Activated CD8-positive, alpha-beta memory T cell treated with anti-CD3 and anti-CD28 coated beads, Interleukin-2, amount 10 ng/mL, durations not matched to agents 7 days and 5 days (primary cell): ENCODE results near the gene IFT43. TPM values are rescaled to one million over a fixed set of nuclear protein-coding genes. Genes with fewer than 3 reads are reported as not detected.

Experiments
- ATAC-seq: fragments of 150-1000 bp; cut with Tn5 transposase; one replicate; pipeline ENCODE4 v1.10.0; 2021; ENCODE audit warnings: moderate library complexity
- CTCF ChIA-PET: fragments of 350-600 bp; sonication (Branson Sonifier 250); formaldehyde crosslinking; loops from one replicate; lab custom pipeline; 2021; ENCODE audit warnings: antibody characterized with exemption; lab: Charles Lee
- DNase-seq: peaks from one replicate; pipeline ENCODE4 v3.0.0-alpha.2; 2020
- H3K27ac Mint-ChIP-seq: one replicate; pipeline ENCODE4 v1.8.0; 2021; ENCODE audit warnings: mild to moderate bottlenecking, mixed read lengths
- H3K27me3 Mint-ChIP-seq: one replicate; pipeline ENCODE4 v1.8.0; 2021; ENCODE audit warnings: mixed read lengths
- H3K36me3 Mint-ChIP-seq: one replicate; pipeline ENCODE4 v1.8.0; 2021; ENCODE audit warnings: mild to moderate bottlenecking, mixed read lengths
- H3K4me1 Mint-ChIP-seq: one replicate; pipeline ENCODE4 v1.8.0; 2021; ENCODE audit warnings: mixed read lengths
- H3K4me3 Mint-ChIP-seq: one replicate; pipeline ENCODE4 v1.8.0; 2021; ENCODE audit warnings: mild to moderate bottlenecking, moderate library complexity, mixed read lengths
- H3K9me3 Mint-ChIP-seq: one replicate; pipeline ENCODE4 v1.8.0; 2022; ENCODE audit warnings: low read depth, mixed read lengths
- total RNA-seq, 2 experiments: library from RNA; stranded (reverse); gene quantifications; one replicate each; pipeline ENCODE4 v1.2.3, GENCODE V29; 2021

IFT43 gene
- total RNA-seq, 2 experiments from 2014 or later = 5.5 to 6.0 TPM

DNA sequence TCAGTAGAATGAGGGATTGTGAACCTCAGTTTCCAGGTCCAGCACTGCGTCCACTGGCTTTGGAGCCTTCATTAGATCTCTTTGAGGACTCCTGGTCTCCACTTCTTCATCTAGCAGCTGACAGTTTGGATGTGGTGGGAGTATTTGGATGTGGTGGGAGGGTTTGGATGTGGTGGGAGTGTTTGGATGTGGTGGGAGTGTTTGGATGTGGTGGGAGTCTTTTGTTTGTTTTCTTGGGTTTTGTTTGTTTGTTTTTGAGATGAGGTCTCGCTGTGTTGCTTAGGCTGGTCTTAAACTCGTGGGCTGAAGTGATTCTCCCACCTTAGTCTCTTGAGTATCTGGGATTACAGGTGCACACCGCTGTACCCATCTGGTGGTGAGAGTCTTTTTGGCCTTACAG lies 64.7 kb downstream of the IFT43 start:
- H3K4me1 Mint-ChIP-seq = no peaks in the 10 kb centered on the region
- CTCF ChIA-PET = interaction anchor here (0.6 to 6.3 kb wide), 17 partner anchors 10 to 598 kb away, joined by 3 to 82 read pairs (median 4); no protein-coding TSS in a partner anchor
- H3K27ac Mint-ChIP-seq = no peak overlapping the region
- DNase-seq (no peak), ATAC-seq (no peak)
- H3K27me3 Mint-ChIP-seq = no peaks in the 10 kb centered on the region
- no peaks in the 10 kb centered on the region for H3K36me3 Mint-ChIP-seq
- no peaks in the 10 kb centered on the region for H3K9me3 Mint-ChIP-seq
- no peak overlapping the region for H3K4me3 Mint-ChIP-seq

DNA sequence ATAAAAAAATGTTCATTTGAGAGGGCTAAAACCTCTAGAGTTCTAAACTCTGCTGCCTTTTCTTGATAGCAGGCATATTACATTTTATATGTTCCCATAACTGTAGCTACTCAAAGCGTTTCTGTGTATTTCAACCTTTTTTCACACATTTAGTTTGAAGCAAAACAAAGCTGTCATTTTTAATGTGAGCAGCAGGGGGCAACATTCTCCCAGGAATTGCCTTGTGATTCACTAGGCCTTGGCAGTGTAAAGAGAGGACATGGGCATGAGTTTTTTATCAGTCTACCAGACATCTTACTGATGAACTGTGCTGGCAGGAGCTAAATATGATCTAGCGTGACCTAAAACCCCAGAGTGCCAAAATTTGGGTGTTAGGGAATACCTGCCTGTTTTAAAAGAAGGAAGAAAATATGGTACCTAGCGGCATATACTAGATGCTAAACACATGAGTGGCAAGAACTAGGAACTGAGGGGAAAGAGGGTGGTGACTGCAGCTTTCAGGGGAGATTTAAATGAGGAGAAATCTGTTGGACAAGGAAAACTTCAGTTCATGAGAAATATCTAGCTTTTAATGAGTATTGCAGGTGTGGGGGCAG lies 65.3 kb downstream of the IFT43 start:
- no peaks in the 10 kb centered on the region for H3K36me3 Mint-ChIP-seq
- H3K4me1 Mint-ChIP-seq = no peaks in the 10 kb centered on the region
- H3K9me3 Mint-ChIP-seq = no peaks in the 10 kb centered on the region
- H3K27me3 Mint-ChIP-seq = no peaks in the 10 kb centered on the region
- CTCF ChIA-PET = interaction anchor here (0.6 to 6.3 kb wide), 21 partner anchors 9 to 598 kb away, joined by 3 to 82 read pairs (median 4); no protein-coding TSS in a partner anchor
- no peak overlapping the region for H3K27ac Mint-ChIP-seq
- ATAC-seq (no peak), DNase-seq (peak; percentile 65)
- H3K4me3 Mint-ChIP-seq = no peak overlapping the region

DNA sequence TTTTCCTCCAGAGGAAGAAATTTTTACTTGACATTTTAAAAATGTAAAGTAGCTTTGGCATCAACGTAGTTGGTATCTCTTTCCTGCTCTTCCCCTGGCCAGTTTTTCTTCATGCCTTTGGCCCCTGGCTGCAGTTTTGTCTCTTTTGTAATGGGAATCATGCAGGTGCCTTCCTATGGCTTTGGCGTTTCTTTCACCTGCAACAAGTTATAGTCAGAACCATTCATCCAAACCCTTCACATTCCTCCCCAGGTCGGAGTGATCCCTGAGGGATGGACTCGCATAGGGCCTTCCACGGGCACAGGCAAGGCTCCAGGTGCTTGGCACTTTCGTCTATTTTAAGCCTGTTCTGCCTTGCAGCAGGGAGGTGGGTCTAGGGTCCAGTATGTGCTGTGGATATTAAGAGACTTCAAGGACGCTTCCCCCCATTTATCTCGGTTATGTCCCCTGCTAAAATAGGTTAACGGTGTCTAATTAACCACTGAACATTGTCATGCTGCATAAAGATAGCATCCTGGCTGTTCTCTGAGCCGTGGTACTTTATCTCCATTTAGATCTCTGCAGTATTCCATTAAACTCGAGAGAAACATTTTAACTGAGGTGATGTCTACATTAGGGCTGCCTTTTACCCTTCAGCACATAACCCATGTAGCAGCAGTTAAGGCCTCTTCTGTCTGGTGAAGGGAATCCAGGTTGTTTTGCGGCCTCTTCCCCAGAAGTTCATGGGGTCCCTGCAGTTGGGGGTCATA lies 66.3 kb downstream of the IFT43 start:
- Mint-ChIP-seq H3K9me3 (no peaks in the 10 kb centered on the region), H3K27ac (no peak overlapping the region), H3K27me3 (no peaks in the 10 kb centered on the region), H3K4me3 (no peak overlapping the region), H3K36me3 (no peaks in the 10 kb centered on the region), H3K4me1 (no peaks in the 10 kb centered on the region)
- CTCF ChIA-PET = interaction anchor here (0.8 to 6.3 kb wide), 8 partner anchors 8 to 337 kb away, joined by 3 to 82 read pairs (median 4); no protein-coding TSS in a partner anchor
- DNase-seq = no peak
- no peak for ATAC-seq

DNA sequence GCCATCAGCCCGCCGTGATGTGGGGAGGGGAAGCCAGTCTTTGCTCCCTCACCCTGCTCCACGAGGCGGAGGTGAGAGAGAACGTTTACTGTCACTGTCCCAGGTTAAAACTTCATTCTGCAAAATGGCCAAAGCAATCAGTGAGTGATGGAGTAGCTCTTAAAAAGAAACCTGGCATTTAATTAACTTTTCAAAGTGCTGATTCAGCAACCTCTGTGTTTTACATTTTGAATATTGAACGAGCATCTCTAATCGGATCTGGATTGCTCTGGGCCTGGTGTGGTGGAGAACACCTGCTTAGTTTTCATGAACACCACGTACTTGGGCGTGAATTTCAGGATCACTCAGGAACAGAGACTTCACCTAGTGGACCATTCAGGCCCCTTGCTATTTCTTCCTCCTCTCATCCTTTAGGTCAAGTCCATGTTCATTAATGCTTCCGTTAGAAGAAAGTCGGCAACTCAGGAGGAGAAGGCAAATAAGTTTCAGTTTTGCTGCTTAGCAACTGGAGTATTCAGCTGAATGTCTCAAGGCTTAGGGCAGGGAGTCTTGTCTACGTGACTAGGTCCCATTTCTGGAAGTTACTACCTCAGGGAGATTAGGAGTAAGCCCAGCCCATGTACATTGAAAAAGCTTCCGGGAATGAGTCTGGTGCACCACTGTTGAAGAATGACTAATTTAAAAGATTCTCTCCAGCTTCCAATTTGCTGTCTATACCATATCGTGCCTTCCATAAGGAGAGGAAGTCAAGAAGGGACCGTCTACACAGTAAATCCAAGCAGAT lies 68.2 kb downstream of the IFT43 start:
- ATAC-seq (no peak), DNase-seq (no peak)
- H3K27ac Mint-ChIP-seq = no peak overlapping the region
- CTCF ChIA-PET = interaction anchor here (1.1 to 6.3 kb wide), 3 partner anchors 9 to 333 kb away, joined by 3 to 82 read pairs (median 3); no protein-coding TSS in a partner anchor
- H3K4me1 Mint-ChIP-seq = no peaks in the 10 kb centered on the region
- no peaks in the 10 kb centered on the region for H3K36me3 Mint-ChIP-seq
- no peaks in the 10 kb centered on the region for H3K27me3 Mint-ChIP-seq
- no peak overlapping the region for H3K4me3 Mint-ChIP-seq
- H3K9me3 Mint-ChIP-seq = no peaks in the 10 kb centered on the region

DNA sequence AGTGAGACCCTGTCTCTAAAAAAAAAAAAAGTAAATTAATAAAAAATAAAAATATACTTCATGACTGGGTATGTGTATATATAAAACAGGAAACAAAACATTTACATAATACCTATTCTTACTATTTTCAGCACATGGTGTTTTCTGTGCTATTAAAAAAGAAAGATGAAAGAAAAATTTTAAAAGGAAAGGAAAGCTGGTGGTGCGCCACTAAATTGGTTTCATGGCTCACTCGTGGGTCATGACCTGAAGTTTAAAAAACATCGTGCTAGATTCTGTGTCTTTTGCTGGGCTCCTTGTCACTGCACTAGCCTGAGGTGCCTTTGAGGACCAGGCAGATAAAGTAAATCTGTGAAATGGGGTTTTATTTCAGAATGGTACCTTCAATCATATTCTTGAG lies 69.8 kb downstream of the IFT43 start:
- Mint-ChIP-seq H3K27me3 (no peaks in the 10 kb centered on the region), H3K27ac (no peak overlapping the region), H3K4me3 (no peak overlapping the region), H3K9me3 (no peaks in the 10 kb centered on the region), H3K36me3 (no peaks in the 10 kb centered on the region), H3K4me1 (no peaks in the 10 kb centered on the region)
- CTCF ChIA-PET = interaction anchor here (1.0 to 1.1 kb wide), 2 partner anchors 12 to 297 kb away, joined by 3 to 4 read pairs; no protein-coding TSS in a partner anchor
- DNase-seq (no peak), ATAC-seq (no peak)

DNA sequence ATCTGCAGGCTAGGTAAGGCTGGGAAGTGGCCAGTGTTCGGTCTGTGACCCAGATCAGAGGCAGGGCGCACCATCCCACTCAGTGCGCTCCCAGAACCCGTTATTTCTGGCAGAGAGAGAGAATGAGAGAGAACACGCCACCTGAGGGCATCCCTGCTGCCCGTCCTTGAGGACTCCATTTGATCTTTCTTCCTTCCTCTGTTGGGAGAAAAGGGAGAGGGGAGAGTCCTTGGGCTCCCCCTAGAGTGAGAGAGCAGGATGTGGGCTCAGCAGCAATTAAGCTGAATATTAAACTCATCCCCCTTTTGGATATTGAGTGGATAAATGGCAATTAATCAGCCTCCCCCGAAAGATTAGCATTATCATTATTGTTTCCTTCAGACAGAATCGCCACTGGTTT lies 70.6 kb downstream of the IFT43 start:
- no peak for ATAC-seq
- CTCF ChIA-PET = no interaction called here
- Mint-ChIP-seq H3K27me3 (no peaks in the 10 kb centered on the region), H3K9me3 (no peaks in the 10 kb centered on the region), H3K36me3 (no peaks in the 10 kb centered on the region), H3K27ac (no peak overlapping the region), H3K4me1 (no peaks in the 10 kb centered on the region), H3K4me3 (no peak overlapping the region)
- DNase-seq = no peak

DNA sequence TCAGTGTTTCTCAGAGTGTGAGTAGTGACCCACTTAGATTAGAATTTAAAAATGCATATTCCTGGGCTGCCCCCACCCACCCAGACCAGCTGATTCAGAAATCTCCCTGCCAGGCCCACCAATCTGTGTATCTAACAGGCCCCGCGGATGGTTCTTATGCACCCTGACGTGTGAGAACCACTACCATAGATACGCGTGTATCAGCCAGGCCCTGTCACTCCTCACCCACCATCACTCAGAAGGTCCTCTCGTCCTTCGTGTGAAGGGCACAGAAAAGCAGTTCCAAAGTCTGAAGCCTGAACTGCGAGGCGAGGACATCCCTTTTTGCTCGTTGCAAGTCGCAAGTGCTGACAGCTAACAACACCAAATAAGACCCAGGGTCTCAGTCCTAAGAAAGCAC lies 72.4 kb downstream of the IFT43 start:
- ATAC-seq (no peak), DNase-seq (no peak)
- CTCF ChIA-PET = no interaction called here
- no peaks in the 10 kb centered on the region for H3K4me1 Mint-ChIP-seq
- no peaks in the 10 kb centered on the region for H3K27me3 Mint-ChIP-seq
- H3K4me3 Mint-ChIP-seq = no peak overlapping the region
- H3K36me3 Mint-ChIP-seq = no peaks in the 10 kb centered on the region
- no peaks in the 10 kb centered on the region for H3K9me3 Mint-ChIP-seq
- no peak overlapping the region for H3K27ac Mint-ChIP-seq

DNA sequence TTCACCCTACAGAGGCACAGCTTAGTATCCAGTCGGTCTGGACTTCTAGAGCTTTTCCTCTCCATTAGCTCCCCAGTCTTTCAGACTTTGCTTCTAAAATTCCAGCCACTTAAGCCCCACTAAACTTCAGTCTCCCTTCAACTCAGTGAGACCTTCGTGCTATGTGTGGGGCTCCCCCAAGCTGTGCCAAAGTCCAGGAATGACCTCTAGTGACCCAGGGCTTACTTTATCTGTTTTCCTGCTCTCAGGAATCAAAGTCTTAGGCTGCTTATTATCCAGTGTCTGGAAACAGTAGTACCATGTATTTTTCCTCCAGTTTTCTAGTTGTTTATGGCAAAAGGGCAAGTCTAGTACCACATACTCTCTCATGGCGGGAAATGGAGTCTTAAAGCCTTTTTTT lies 77.8 kb downstream of the IFT43 start:
- CTCF ChIA-PET = interaction anchor here (0.8 kb wide), 1 partner anchor 13 kb away, joined by 3 read pairs; no protein-coding TSS in a partner anchor
- Mint-ChIP-seq H3K27ac (no peak overlapping the region), H3K36me3 (peaks cover 2% of the 10 kb centered on the region), H3K4me1 (no peaks in the 10 kb centered on the region), H3K4me3 (no peak overlapping the region), H3K9me3 (no peaks in the 10 kb centered on the region), H3K27me3 (no peaks in the 10 kb centered on the region)
- ATAC-seq (no peak), DNase-seq (no peak)

DNA sequence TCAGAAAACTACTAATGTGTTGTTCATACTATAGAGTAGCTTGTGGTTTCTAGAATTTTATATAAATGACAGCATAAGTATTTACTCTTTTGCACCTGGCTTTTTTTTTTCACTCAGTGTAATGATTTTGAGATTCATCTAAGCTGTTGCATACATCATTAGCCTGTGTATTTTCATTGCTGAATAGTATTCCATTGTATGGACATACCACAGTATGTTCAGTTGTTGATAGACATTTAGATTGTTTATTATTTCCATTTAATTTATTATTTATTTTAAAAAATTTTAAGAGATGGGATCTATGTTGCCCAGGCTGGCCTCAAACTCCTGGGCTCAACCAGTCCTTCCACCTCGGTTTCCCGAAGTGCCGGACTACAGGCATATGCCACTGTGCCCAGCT lies 80.0 kb downstream of the IFT43 start:
- Mint-ChIP-seq H3K4me1 (no peaks in the 10 kb centered on the region), H3K9me3 (no peaks in the 10 kb centered on the region), H3K27me3 (no peaks in the 10 kb centered on the region), H3K4me3 (no peak overlapping the region), H3K27ac (no peak overlapping the region), H3K36me3 (peaks cover 2% of the 10 kb centered on the region)
- CTCF ChIA-PET = no interaction called here
- no peak for DNase-seq
- no peak for ATAC-seq

DNA sequence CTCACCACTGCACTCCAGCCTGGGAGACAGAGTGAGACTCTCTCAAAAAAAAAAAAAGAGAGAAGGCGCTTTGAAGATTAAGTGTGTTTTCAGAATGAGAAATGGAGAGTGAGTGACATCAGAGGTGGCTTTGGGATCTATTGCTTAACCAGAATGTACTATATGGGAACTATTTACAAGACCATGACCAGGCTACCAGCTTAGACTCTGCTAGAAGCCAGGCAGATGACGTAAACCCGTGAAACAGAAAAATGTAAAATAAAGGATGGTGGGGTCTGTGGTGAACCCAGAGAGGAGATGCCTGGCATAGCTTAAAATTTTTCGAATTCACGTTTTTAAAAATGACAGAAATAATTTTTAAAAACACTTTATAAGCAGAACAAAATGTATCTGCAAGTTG lies 82.0 kb downstream of the IFT43 start:
- DNase-seq (no peak), ATAC-seq (no peak)
- H3K9me3 Mint-ChIP-seq = no peaks in the 10 kb centered on the region
- H3K27ac Mint-ChIP-seq = no peak overlapping the region
- H3K36me3 Mint-ChIP-seq = peaks cover 2% of the 10 kb centered on the region
- no peaks in the 10 kb centered on the region for H3K27me3 Mint-ChIP-seq
- no peak overlapping the region for H3K4me3 Mint-ChIP-seq
- H3K4me1 Mint-ChIP-seq = no peaks in the 10 kb centered on the region
- CTCF ChIA-PET = interaction anchor here (0.9 kb wide), 1 partner anchor 12 kb away, joined by 3 read pairs; no protein-coding TSS in a partner anchor

DNA sequence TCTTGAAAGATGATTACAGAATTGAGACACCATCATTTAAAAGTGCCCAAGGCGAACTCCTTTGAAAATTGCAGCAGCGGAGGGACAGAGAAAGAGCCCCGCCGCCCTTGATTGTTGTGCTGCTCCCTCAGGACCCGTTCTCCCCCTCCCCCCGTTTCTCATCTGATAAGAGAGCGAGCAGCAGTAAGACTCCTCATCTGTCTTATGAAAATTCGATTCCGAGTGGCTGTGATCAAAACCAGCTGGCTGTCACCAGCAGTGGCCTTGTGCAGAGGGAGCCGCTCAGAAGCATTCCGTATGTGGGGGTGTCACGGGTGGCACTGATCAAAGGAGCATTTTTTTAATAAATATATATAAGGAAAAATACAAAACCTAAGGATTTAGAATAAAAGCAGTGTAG lies 88.2 kb downstream of the IFT43 start:
- CTCF ChIA-PET = no interaction called here
- no peaks in the 10 kb centered on the region for H3K36me3 Mint-ChIP-seq
- no peak overlapping the region for H3K4me3 Mint-ChIP-seq
- DNase-seq (no peak), ATAC-seq (no peak)
- no peaks in the 10 kb centered on the region for H3K9me3 Mint-ChIP-seq
- no peak overlapping the region for H3K27ac Mint-ChIP-seq
- no peaks in the 10 kb centered on the region for H3K4me1 Mint-ChIP-seq
- H3K27me3 Mint-ChIP-seq = no peaks in the 10 kb centered on the region

DNA sequence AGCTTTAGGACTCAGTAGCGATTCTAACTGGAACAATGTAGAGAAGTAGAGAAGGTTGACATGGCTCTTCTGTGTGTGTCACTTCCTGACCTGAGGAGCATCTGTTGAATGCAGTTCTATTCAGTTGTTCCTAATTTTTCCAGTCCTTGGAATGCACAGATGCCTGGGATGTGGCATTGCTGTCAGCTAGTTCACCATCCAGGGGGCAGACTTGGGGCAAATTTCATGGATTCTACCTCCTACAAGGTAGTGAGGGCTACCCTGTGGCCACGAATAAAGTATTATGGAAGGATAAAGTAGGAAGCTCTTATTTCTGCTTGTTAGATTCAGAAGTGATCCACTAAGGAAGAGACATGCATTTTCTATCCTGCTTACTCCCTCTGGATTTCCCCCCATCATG lies 91.8 kb downstream of the IFT43 start:
- Mint-ChIP-seq H3K27ac (no peak overlapping the region), H3K4me1 (no peaks in the 10 kb centered on the region), H3K27me3 (no peaks in the 10 kb centered on the region), H3K9me3 (no peaks in the 10 kb centered on the region), H3K36me3 (no peaks in the 10 kb centered on the region), H3K4me3 (no peak overlapping the region)
- DNase-seq (no peak), ATAC-seq (no peak)
- CTCF ChIA-PET = no interaction called here

DNA sequence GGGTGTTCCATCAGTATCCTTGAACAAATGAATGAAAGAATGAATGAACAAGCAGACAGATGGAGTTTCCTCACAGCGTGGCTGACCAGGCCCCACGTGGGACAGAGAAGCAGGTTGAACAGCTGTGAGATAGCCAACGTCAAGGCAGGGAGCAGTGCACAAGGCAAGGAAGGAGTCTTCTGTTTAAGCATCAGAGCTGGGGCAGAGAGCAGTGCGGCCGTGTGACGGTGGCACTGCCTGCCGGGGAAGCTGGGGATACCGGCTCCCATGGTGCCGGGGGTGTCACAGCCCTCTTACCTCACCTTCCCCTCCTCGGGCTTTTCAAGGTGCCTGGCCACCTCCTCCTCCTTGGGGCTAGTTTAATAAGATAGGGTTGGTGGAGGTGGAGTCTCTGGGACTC lies 92.9 kb downstream of the IFT43 start:
- no peaks in the 10 kb centered on the region for H3K4me1 Mint-ChIP-seq
- no peak overlapping the region for H3K4me3 Mint-ChIP-seq
- H3K27ac Mint-ChIP-seq = no peak overlapping the region
- no peaks in the 10 kb centered on the region for H3K27me3 Mint-ChIP-seq
- CTCF ChIA-PET = no interaction called here
- DNase-seq (no peak), ATAC-seq (no peak)
- H3K36me3 Mint-ChIP-seq = no peaks in the 10 kb centered on the region
- no peaks in the 10 kb centered on the region for H3K9me3 Mint-ChIP-seq
